Prostate gland (tissue), 2 donors: ENCODE results near the gene SLC6A6. TPM values are rescaled to one million over a fixed set of nuclear protein-coding genes. Genes with fewer than 3 reads are reported as not detected.
"Not testable (repeated sequence)": the region's sequence is repeated elsewhere in the genome, so short reads cannot be mapped to it uniquely, and the experiment has no call there.

Source experiments
- DNase-seq: peaks from one replicate; pipeline ENCODE4 v3.0.0-alpha.2; 2019; ENCODE audit warnings: low spot score
- H3K27ac ChIP-seq, 2 donors: fragments of 200-600 bp; sonication (generic); 2 replicates each; pipeline ENCODE4 v1.5.1; 2017 to 2019
- H3K27me3 ChIP-seq: fragments of 200-600 bp; sonication (generic); replicated peaks from 2 replicates; pipeline ENCODE4 v1.5.1; 2019; ENCODE audit not compliant: insufficient read depth
- H3K36me3 ChIP-seq, 2 donors: fragments of 200-600 bp; sonication (generic); 1 replicate in 1 of 2; 2 replicates in 1 of 2; pipeline versions ENCODE4 v1.5.1 to v1.8.1; 2017 to 2019
- H3K4me1 ChIP-seq: fragments of 200-600 bp; sonication (generic); replicated peaks from 2 replicates; pipeline ENCODE4 v1.5.1; 2019
- H3K4me3 ChIP-seq, 2 donors: fragments of 200-600 bp; sonication (generic); 2 replicates each; pipeline ENCODE4 v1.5.1; 2017 to 2019
- H3K9me3 ChIP-seq: fragments of 200-600 bp; sonication (generic); 2 replicates; pipeline ENCODE4 v1.5.1; 2017
- CTCF ChIP-seq, 4 experiments: fragments of 200-600 bp in 2 of 4; fragments of 450-650 bp in 2 of 4; sonication (generic) in 2 of 4; IDR thresholded peaks; 1 replicate in 3 of 4; 2 replicates in 1 of 4; pipeline ENCODE4 v1.5.1; 2016 to 2019; ENCODE audit warnings: antibody characterized with exemption in 4 of 4, mild to moderate bottlenecking in 2 of 4, moderate library complexity in 2 of 4
- POLR2A ChIP-seq: fragments of 450-650 bp; IDR thresholded peaks from one replicate; pipeline ENCODE4 v1.6.1; 2016; ENCODE audit warnings: antibody characterized with exemption, mild to moderate bottlenecking
- POLR2AphosphoS5 ChIP-seq: sonication (generic); formaldehyde crosslinking; IDR thresholded peaks from one replicate; pipeline ENCODE4 v1.6.1; 2017; ENCODE audit warnings: antibody characterized with exemption
- WGBS: methylation state at CpG from one replicate; pipeline ENCODE4 v1.1.5; 2018; 5-methylcytosine and 5-hydroxymethylcytosine counted together
- intact Hi-C: fragments of 100-400 bp; cut with DNase I; formaldehyde crosslinking; loops from one replicate; pipeline ENCODE4 v1.14.2; 2022
- total RNA-seq, 2 donors: library from RNA; depleted of rRNA; stranded (reverse); fragments of >200 nt; gene quantifications; one replicate each; pipeline ENCODE4 v1.1.0, GENCODE V29; 2016

The SLC6A6 gene
- total RNA-seq, 2 donors from 2014 or later, result 6.9 to 24.5 TPM

DNA sequence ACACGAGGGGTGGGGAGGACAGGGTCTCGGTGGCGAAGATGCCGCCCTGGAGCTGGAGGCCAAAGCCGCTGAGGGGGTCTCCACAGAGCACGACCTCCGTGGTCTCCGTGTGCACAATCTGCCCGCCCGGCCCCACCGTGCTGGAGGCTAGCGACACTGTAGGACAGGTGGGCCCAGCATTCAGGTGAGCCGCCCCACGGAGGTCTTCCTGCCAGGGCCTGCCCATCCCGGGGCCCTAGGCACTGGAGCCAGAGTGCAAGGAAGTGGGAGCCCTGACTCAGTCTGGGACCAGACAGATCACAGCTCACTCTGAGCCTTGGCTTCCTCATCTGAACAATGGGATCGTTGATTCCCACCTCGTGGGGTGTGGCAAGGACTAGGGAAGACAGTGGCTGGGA lies 111.9 kb downstream of the SLC6A6 start:
- intact Hi-C loops, result no loop called here
- DNase-seq, result no peak
- no peak overlapping the region for H3K27ac ChIP-seq
- H3K4me1 ChIP-seq, result no peaks in the 10 kb centered on the region
- 89% methylated on average over 17 of the region's 17 CpGs for WGBS
- no peaks in the 10 kb centered on the region for H3K27me3 ChIP-seq
- H3K9me3 ChIP-seq, result no peaks in the 10 kb centered on the region
- no peak overlapping the region for H3K4me3 ChIP-seq
- TF ChIP-seq POLR2AphosphoS5 (no peak), POLR2A (no peak), CTCF (IDR thresholded peaks at IDR 0.05) (no peak)
- no peaks in the 10 kb centered on the region for H3K36me3 ChIP-seq

GRCh38 chr3:14515526-14515925 lies 113.1 kb downstream of the SLC6A6 start:
- DNase-seq, intact Hi-C loops, H3K4me3 ChIP-seq, H3K36me3 ChIP-seq, H3K27ac ChIP-seq, H3K27me3 ChIP-seq, H3K4me1 ChIP-seq, H3K9me3 ChIP-seq: not testable (repeated sequence)
- 99% methylated on average over 11 of the region's 11 CpGs for WGBS

DNA sequence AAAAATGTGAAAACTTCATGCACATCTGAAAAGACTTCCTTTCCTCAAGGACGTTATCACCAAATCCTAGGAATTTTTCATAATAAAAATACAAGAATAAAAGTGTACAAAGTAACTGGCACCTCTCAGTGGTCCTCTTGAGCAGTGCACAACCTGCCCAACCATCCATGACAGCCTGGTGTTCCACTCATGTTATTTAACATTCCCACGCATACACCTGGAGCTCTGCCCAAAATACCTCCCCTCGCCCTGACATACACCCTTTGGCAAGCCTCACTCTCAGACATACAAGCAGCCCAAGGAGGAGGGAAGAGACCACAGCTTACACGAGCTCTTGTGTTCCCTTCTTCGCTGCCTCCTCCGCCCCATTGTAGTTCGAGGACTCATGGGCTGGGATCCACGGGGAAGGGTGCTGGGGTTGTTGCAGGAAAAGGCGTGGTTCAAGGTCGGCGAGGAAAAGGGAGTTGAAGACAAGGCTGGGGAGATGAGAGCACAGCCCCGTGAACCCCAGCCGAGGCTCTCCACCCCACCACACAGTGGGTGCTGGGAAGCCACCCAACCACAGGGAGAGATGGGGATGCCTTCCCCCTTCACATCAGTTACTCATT lies 114.4 kb downstream of the SLC6A6 start:
- Histone ChIP-seq H3K4me1 (no peaks in the 10 kb centered on the region), H3K36me3 (no peaks in the 10 kb centered on the region), H3K4me3 (no peak overlapping the region), H3K9me3 (no peaks in the 10 kb centered on the region), H3K27ac (no peak overlapping the region), H3K27me3 (no peaks in the 10 kb centered on the region)
- TF ChIP-seq POLR2A, result no peak
- no peak for TF ChIP-seq CTCF (IDR thresholded peaks at IDR 0.05)
- no peak for TF ChIP-seq POLR2AphosphoS5
- 84% methylated on average over 13 of the region's 13 CpGs for WGBS
- no peak for DNase-seq
- intact Hi-C loops, result no loop called here

DNA sequence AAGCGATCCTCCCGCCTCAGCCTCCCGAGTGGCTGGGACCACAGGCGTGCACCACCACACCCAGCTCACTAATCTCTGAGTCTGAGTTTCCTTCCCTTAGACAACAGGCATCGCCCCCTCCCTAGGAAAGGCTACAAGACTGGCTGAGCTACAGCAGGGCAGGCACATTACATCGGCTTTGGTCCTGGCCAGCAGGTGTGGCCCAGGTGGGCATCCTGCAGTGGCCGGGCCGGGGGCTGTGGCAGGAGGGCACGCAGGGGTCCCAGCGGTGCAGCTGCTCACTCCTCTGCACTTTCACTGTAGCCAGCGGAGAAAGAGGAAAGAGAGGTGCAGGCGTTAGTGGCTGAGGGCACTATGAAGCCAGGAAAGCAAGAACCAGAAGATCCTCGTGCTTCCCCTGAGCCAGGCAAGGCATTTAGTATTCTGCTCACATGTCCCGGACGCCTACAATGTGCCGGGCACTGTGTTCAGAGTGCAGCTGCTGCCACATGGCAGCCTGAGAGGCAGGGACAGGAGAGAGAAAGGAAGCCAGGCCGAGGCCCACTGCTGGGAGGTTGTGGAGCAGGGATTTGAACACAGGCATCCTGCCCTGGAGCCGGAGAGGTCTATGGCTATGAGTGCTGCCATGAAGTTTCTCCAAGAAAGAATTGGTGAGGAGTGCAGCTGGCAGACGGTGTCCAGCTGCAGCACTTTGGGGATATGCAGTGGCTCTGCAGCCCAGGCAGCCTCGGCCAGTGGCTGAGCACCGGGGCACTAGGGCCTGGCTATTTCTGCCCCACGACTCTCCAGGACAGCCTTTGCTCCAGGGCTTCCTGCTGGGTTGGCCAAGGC lies 115.4 kb downstream of the SLC6A6 start:
- Histone ChIP-seq H3K27ac (no peak overlapping the region), H3K4me3 (no peak overlapping the region), H3K27me3 (no peaks in the 10 kb centered on the region), H3K4me1 (no peaks in the 10 kb centered on the region), H3K36me3 (no peaks in the 10 kb centered on the region), H3K9me3 (no peaks in the 10 kb centered on the region)
- no peak for DNase-seq
- TF ChIP-seq POLR2AphosphoS5 (no peak), CTCF (IDR thresholded peaks at IDR 0.05) (no peak), POLR2A (no peak)
- 86% methylated on average over 22 of the region's 22 CpGs for WGBS
- intact Hi-C loops, result no loop called here

DNA sequence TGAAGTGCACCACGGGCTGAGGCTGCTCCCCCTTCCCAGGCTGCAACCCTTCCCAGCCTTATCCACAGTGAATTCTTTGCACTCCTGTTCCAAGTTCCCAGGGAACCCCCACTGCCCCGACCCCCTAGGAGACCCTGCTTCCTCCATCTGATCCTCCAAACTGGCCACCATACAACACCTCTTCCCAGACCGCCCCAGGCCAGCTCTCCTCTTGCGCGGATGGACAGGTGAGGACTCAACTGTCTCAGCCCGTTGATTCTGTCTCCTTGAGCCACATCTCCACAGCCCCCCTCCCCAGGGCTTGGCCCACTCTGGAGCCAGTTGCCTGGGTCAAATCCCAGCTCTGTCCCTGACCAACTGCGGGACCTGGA lies 116.0 kb downstream of the SLC6A6 start:
- no peak for TF ChIP-seq POLR2A
- no peak for TF ChIP-seq CTCF (IDR thresholded peaks at IDR 0.05)
- TF ChIP-seq POLR2AphosphoS5, result no peak
- DNase-seq, result no peak
- Histone ChIP-seq H3K4me1 (no peaks in the 10 kb centered on the region), H3K27me3 (no peaks in the 10 kb centered on the region), H3K4me3 (no peak overlapping the region), H3K27ac (no peak overlapping the region), H3K9me3 (no peaks in the 10 kb centered on the region), H3K36me3 (no peaks in the 10 kb centered on the region)
- intact Hi-C loops, result no loop called here
- 79% methylated on average over 7 of the region's 7 CpGs for WGBS
